ENCODE data around the gene PHYKPL.
"Not testable (repeated sequence)": the region's sequence is repeated elsewhere in the genome, so short reads cannot be mapped to it uniquely, and the experiment has no call there.

The PHYKPL gene

DNA sequence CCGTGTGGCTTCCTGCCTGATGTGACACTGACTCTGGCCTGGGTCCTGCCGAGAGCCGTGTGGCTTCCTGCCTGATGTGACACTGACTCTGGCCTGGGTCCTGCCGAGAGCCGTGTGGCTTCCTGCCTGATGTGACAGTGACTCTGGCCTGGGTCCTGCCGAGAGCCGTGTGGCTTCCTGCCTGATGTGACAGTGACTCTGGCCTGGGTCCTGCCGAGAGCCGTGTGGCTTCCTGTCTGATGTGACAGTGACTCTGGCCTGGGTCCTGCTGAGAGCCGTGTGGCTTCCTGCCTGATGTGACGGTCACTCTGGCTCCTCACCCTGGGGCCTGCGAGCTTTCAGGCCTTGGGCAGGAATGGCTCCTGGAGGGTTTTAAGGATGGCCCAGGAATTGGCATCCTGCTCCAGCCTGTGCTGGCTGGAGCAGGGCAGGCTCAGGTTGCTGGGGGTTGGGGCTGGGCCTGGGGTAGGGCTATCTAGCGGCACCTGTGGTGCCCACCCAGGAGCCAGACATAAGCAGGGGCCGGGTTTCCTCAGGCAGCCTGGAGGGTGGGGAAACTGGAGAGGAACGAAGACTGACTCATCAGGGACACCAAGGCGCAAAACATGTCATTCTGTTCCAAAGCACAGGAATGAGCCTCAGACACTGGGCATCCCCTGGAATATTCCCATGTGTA lies 7.2 kb upstream of the PHYKPL start:
- not testable (repeated sequence) for DNase-seq (ENCODE audit: low read depth in 2 of 2)

DNA sequence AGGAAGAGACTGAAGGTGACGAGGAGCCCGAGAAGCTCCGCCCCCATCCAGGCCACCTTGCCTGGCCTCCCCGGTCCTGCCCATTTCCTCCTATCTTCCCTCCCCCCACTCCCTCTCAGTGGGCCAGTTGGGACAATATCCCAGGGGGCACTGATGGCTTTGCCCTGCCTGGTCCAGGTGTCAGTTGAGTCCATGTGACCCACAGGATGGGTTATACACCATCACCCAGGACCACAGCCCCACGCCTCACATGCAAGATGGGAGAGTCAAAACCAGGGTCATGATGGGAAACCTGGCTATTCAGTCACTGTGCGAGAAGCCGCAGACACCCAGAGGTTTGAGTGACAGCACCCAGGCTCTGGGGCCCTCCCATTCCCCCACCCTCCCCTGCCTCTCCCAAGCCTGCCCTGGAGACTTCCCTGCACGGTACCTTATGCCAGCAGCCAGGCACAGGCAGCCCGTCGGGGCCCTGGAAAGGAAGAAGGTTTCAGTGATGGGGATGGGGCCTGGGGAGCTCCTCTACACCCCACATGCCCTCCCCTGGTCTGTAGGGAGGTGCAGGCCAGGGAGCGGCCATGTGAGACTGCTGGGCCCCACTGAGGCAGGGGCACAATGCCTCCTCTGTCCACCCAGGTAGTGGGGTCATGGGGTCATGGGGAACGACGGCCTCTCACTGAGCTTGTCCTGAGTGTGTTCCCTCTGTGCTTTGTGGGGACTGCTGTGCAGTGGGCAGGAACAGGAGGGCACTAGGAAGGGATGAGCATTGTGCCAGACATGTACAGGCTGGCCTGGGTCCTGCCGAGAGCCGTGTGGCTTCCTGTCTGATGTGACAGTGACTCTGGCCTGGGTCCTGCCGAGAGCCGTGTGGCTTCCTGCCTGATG lies 6.3 kb upstream of the PHYKPL start:
- DNase-seq (ENCODE audit: low read depth in 2 of 2) = no peak

DNA sequence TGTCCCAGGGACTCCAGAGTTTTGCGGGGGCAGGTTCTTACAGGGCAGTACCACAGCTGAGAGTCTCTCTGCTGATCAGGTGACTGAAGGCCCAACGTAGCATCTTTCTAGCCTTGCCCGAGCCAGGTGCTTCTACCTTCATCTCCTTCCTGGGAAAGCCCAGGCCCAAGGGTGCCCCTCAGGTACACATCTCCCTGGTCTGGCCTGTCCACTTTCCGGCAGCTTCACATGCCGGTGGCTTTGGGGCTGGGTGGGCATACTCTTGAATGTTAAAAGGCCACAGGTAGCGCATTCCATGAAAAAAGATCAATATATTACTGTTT lies 5.7 kb upstream of the PHYKPL start:
- no peak for DNase-seq (ENCODE audit: low read depth in 2 of 2)

DNA sequence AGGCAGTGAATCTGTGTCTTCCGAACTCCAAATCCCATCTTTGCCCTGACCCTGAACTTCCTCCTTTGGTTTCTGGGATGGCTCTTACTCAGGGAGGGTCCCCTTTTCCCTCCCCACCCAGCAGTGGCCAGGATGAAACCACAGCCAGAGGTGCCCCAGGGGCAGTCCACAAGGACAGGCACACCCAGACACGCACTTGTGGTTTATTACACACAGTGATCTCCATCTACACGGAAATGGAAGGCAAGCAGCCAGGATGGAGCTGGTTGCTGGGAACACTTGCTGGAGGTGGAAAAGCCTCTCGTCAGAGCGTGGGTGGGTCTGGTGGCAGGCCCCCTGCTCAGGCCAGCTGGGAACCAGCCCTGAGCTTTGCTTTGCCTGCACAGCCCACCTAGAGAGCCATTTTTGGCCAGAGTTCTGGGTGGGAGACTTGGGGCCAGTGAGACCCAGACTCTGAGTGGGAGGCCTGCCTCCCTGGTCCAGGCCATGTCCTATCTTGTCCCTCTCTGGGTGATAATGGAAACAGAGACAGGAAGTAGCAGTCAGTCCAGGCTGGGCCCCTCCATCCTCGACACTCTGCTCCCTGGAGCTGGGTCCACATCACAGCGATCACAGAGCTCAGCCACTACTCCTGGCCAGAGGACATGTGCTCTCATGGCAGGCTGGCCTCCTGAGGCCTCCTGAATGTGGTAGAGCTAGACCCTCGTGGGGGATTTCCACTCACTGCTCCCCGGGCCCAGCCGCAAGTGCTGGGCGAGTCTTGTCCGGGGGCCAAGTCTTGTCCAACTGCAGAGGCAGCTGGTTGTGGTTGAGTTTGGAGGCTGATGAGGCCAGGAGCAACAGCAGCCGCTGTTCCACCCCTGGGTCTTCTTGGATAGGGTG lies 5.1 kb upstream of the PHYKPL start:
- no peak for DNase-seq (ENCODE audit: low read depth in 2 of 2)

- DNase-seq (ENCODE audit: low read depth in 2 of 2) = no peak
Measured at GRCh38 chr5:178236679-178237078, 4.1 kb upstream of the PHYKPL start.

DNA sequence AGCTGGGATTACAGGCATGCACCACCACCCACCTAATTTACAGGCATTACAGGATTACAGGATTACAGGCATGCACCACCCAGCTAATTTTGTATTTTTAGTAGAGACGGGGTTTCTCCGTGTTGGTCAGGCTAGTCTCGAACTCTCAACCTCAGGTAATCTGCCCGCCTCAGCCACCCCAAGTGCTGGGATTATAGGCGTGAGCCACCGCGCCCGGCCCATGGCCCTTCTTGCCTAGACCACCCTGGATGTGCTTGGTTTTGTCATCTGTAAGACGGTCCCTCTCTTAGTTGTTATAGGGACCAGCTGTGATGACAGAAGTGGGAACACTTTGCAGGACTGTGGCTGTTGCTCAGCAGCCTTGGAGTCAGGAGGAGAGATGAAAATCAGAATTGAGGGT lies 3.5 kb upstream of the PHYKPL start:
- no peak for DNase-seq (ENCODE audit: low read depth in 2 of 2)

- no peak for DNase-seq (ENCODE audit: low read depth in 2 of 2)
Measured at GRCh38 chr5:178235588-178235974, 3.0 kb upstream of the PHYKPL start.

GRCh38 chr5:178234750-178235587 lies 2.4 kb upstream of the PHYKPL start:
- peak; percentile 54 to 61 for DNase-seq (ENCODE audit: low read depth in 2 of 2)

DNA sequence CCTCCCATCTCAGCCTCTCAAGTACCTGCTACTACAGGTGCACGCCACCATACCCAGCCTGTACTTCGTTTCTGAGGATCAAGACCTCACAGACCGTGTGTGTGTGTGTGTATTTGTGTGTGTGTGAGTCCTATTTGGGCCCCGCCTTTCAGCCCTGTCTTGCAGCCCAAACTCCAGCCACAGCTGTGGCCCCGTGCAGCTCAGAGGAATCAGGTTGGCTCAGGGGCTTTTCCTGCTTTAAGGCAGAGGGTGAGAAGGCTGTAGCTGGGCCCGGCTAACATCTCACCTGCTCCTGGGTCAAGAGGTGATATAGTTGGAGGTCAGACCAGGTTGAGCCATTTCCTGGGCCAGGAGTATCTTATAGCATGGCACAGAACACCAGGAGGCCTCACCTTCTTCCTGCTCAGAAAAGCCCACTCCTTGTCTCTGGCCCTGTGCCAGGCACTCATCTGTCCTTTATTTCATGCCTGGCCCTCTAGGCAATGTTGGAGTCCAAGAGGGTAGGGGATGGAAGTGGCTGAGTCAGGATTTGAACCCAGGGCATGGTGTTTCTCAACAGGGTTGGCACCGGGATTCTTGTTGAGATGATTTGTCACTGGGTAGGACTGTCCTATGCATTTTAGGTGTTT lies 1.6 kb upstream of the PHYKPL start:
- DNase-seq (ENCODE audit: low read depth in 2 of 2) = no peak

DNA sequence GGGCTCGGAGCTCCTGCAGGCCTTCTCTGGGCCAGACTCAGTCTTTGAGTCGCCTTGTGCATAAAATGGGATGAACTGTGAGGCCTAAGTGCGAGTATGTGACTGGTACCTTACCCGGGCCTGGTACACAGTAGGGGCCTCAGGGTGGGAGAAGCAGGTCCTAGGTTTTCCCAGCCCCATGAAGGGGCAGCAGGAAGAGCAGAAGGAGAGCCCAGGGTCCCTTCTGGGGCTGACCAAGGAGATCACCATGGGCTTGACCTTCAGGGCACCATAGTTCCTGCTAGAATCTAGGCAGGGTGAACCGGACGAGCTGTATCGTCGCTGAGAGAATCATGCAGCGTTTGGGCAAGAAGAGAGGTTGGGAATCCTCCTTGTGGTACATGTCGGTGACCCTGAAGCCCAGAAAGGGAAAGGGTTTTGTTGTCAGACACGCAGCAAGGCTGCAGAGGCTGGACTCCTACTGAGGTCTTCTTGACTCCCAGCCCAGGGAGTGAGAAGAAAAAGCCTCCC lies 373 bp upstream of the PHYKPL start:
- DNase-seq (ENCODE audit: low read depth in 2 of 2) = no peak

GRCh38 chr5:178231539-178232123 lies 971 bp downstream of the PHYKPL start:
- DNase-seq (ENCODE audit: low read depth in 2 of 2) = no peak

- DNase-seq (ENCODE audit: low read depth in 2 of 2) = no peak
Measured at GRCh38 chr5:178230879-178231538, 1.6 kb downstream of the PHYKPL start.

- DNase-seq (ENCODE audit: low read depth in 2 of 2) = no peak
Measured at GRCh38 chr5:178229861-178230260, 2.7 kb downstream of the PHYKPL start.

DNA sequence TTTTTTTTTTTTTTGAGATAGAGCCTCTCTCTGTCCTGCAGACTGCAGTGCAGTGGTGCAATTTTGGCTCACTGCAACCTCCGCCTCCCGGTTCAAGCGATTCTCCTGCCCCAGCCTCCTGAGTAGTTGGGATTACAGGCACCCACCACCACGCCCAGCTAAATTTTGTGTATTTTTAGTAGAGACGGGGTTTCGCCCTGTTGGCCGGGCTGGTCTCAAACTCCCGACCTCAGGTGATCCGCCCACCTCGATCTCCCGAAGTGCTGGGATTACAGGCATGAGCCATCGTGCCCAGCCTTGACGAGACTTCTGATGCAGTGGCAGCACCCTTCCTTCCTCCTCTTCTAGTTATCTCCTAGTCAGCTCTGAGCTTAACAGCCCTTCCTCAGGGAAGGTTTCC lies 3.5 kb downstream of the PHYKPL start:
- DNase-seq (ENCODE audit: low read depth in 2 of 2) = not testable (repeated sequence)

DNA sequence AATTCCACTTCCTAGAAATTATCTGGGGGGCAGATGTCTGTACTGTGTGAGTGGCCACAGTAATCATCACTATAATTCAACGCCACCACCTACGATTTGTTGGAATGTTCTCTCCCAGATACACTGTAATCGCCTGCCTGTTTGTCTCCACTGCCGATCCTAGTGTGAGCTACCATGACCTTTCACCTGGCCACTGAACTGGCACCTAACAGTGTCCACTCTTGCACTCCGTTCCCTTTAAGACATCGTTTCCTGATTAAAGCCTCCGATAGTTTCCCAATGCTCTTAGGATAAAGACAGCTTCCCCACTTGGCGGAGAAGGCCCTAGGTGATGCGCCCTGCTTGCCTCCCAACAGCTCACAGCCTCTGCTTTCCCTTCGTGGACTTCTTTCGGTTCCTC lies 4.0 kb downstream of the PHYKPL start:
- no peak for DNase-seq (ENCODE audit: low read depth in 2 of 2)

DNA sequence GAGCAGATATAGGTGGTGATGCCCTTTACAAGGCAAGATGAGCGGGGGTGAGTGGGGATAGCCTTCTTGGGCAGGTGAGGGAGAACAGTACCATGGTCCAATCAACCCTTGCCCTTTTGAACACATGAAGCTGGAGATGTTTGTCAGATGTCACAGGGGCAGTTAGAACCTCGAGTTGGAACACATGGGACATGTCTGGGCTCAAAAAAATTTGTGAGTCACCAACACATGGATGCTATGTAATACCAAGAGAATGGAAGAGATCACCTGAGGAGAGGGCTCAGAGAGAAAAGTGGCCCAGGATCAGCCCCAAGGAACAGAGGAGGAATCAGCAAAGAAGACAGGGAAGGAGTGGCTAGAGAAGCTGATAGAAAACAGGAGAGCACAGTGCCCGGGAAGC lies 4.7 kb downstream of the PHYKPL start:
- no peak for DNase-seq (ENCODE audit: low read depth in 2 of 2)

DNA sequence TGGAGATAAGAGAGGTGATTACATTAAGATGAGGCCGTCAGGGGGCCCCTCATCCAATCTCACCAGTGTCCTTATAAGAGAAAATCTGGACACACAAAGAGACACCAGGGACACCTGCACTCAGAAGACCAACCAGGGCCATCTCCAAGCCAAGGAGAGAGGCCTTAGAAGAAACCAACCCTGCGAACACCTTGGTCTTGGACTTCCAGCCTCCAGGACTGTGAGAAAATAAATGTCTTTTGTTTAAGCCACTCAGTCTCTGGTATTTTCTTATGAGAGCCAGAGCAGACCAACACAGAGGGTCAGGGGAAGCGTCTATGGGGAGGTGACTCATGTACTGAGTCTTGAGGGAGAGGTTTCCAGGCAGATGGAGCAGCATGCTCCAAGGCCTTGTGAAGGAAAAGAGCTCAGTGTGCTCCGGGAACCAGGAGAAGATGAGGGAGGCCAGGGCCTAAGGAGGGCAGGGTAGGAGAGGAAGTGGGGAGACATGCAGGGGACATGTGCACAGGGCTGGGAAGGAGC lies 5.4 kb downstream of the PHYKPL start:
- DNase-seq (ENCODE audit: low read depth in 2 of 2) = no peak

- no peak for DNase-seq (ENCODE audit: low read depth in 2 of 2)
Measured at GRCh38 chr5:178225174-178225573, 7.4 kb downstream of the PHYKPL start.

DNA sequence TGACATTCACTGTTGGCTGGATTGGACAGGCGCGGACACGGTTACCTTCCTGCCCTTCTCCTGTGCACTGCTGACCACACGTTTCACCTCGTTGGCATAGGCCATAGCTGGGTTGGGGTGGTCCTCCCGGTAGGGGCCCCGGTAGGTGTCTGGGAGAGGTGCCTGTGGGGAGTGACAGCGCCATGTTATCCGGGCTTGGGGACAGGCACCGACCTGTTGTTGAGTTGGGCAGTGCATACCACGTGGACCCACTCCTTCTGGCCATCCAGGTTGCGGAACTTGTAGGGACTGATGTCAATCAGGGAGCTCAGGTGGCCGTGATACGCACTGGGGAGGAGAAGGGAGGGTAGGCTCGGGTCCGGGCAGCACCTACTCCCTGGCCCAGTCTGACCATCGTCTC lies 8.2 kb downstream of the PHYKPL start:
- DNase-seq (ENCODE audit: low read depth in 2 of 2) = no peak

Measured in activated CD8-positive, alpha-beta memory T cell treated with anti-CD3 and anti-CD28 coated beads for 4 hours (primary cell).